RWPE2 (cell line): ENCODE measurements around the gene SH2B3.

Experiments used
- ATAC-seq: fragments of 200-7000 bp; cut with Tn5 transposase; 3 replicates; pipeline ENCODE4 v1.9.1; 2021; ENCODE audit warnings: low read depth
- DNase-seq: peaks from one replicate; pipeline ENCODE4 v3.0.0-alpha.2; 2020; ENCODE audit warnings: low spot score
- H3K27ac ChIP-seq: fragments of 450-650 bp; 2 replicates; pipeline ENCODE4 v1.5.1; 2017; ENCODE audit warnings: mild to moderate bottlenecking; ENCODE audit not compliant: poor library complexity, severe bottlenecking
- H3K27me3 ChIP-seq: fragments of 250-450 bp; sonication (Bioruptor Pico); 2 replicates; pipeline ENCODE4 v1.5.1; 2021; ENCODE audit warnings: mild to moderate bottlenecking, moderate library complexity; ENCODE audit not compliant: insufficient read depth, poor library complexity, severe bottlenecking
- H3K36me3 ChIP-seq: fragments of 250-450 bp; sonication (Bioruptor Pico); 2 replicates; pipeline ENCODE4 v1.5.1; 2020; ENCODE audit warnings: low read depth, mild to moderate bottlenecking, moderate library complexity
- H3K4me1 ChIP-seq: fragments of 250-450 bp; sonication (Bioruptor Pico); 2 replicates; pipeline ENCODE4 v1.5.1; 2021; ENCODE audit warnings: mild to moderate bottlenecking, moderate library complexity; ENCODE audit not compliant: insufficient read depth, poor library complexity, severe bottlenecking
- H3K4me3 ChIP-seq: fragments of 250-450 bp; sonication (Bioruptor Pico); 2 replicates; pipeline ENCODE4 v1.5.1; 2021; ENCODE audit warnings: mild to moderate bottlenecking, moderate library complexity; ENCODE audit not compliant: severe bottlenecking
- H3K9me3 ChIP-seq: fragments of 250-450 bp; sonication (Bioruptor Pico); 2 replicates; pipeline ENCODE4 v1.5.1; 2021; ENCODE audit warnings: mild to moderate bottlenecking, moderate library complexity; ENCODE audit not compliant: severe bottlenecking
- TF ChIP-seq, protein P1 (sequence below): fragments of 450-650 bp; IDR thresholded peaks from one replicate; pipeline ENCODE4 v1.5.1; 2017; ENCODE audit warnings: mild to moderate bottlenecking, moderate library complexity; ENCODE audit not compliant: poor library complexity, severe bottlenecking

The SH2B3 gene

DNA sequence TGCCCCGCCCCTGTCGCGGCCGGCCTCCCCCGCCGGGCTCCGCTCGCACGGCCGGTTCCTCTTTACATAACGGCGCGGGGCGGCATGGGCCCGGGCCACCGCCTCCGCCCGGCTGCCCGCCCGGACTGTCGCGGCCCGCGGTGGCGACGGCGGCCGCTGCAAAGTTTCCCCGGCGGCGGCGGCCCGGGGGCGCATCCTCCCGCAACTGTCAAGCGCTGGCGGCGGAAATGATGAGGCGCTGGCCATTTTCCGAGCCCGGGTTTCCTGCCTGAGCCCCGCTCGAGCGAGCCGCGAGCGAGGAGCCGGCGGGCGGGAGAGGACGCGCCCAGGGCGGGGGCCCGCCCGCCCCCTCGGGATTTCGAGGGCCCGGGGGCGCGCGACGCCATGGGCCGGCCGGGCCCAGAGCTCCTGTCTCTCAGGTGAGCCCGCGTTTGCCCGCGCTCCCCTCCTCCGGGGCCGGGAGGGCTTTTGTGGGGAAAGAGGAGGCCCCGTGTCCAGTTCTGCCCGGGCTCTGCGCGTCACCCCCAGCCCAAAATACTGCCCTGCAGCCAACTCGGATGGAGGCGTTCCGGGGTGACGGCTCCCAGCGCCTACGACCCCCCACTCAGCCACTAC lies at the start of gene SH2B3:
Gene SH2B3 (plus strand): TSS at position 65 of the 615 bp plus-strand sequence. CDS start 12,223 bp downstream, outside the sequence.
- DNase-seq = no peak
- Histone ChIP-seq H3K27me3 (no peaks in the 10 kb centered on the region), H3K36me3 (no peaks in the 10 kb centered on the region), H3K9me3 (no peaks in the 10 kb centered on the region), H3K27ac (peak within 1 kb of the TSS; percentile 79), H3K4me1 (peaks cover 40% of the 10 kb centered on the region), H3K4me3 (peak within 1 kb of the TSS; percentile 76)
- TF ChIP-seq, protein P1, sequence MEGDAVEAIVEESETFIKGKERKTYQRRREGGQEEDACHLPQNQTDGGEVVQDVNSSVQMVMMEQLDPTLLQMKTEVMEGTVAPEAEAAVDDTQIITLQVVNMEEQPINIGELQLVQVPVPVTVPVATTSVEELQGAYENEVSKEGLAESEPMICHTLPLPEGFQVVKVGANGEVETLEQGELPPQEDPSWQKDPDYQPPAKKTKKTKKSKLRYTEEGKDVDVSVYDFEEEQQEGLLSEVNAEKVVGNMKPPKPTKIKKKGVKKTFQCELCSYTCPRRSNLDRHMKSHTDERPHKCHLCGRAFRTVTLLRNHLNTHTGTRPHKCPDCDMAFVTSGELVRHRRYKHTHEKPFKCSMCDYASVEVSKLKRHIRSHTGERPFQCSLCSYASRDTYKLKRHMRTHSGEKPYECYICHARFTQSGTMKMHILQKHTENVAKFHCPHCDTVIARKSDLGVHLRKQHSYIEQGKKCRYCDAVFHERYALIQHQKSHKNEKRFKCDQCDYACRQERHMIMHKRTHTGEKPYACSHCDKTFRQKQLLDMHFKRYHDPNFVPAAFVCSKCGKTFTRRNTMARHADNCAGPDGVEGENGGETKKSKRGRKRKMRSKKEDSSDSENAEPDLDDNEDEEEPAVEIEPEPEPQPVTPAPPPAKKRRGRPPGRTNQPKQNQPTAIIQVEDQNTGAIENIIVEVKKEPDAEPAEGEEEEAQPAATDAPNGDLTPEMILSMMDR = no peak
- peak; percentile 26 for ATAC-seq

DNA sequence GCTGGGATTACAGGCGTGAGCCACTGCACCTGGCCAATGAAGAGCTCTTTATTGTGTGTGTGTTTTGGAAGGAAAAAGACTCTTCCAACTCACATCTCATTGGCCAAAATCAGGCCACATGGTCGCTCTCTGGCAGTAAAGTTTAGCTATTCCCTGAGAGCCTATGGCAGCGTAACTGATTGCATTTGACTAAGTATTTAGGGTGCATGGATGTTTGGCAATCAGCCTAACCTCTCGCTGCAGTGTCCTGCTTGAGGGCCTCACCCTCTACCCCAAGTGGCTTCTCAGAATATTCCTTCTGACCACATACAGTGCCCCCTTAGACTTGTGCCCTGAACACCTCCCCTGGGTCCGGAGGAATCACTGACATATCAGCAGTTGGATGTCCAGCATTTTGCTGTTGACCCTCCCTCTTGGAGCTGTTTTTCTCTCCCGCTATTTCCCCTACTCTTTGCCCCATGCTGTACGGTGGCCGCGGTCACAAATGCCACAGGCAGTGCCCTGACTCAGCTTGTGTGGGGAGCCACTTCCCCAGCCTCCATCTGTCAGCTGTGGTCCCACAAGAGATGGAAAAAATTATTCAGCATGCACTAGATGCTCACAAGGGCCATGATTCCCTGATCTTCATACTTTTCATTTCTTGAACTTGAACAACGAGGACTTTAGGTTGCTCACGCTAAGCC lies 46.4 kb upstream of the SH2B3 start:
- no peak for DNase-seq
- peaks cover 4% of the 10 kb centered on the region for H3K4me1 ChIP-seq
- no peak overlapping the region for H3K4me3 ChIP-seq
- no peak overlapping the region for H3K27ac ChIP-seq
- no peak for ATAC-seq
- TF ChIP-seq, protein P1 = no peak
- H3K27me3 ChIP-seq = no peaks in the 10 kb centered on the region
- no peaks in the 10 kb centered on the region for H3K36me3 ChIP-seq
- no peaks in the 10 kb centered on the region for H3K9me3 ChIP-seq

DNA sequence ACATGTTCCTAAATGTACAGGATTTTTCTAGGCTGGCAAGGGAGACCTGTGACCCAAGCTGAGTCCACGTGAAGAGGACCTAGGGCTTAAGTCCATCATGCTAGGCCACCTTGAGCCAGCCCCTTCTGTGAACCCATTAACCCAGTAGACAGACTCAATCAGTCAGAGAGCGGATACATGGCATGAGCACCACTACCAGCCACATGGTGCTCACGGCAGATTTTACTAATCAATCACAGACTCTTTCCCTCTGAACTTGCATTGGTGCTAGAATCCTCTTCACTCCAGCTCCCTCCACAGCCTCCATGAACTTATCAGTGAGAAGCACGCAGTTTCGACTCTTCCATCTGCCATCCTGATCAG lies 45.8 kb upstream of the SH2B3 start:
- TF ChIP-seq, protein P1 = no peak
- H3K27ac ChIP-seq = no peak overlapping the region
- peaks cover 4% of the 10 kb centered on the region for H3K4me1 ChIP-seq
- ATAC-seq = no peak
- H3K36me3 ChIP-seq = no peaks in the 10 kb centered on the region
- no peak overlapping the region for H3K4me3 ChIP-seq
- H3K27me3 ChIP-seq = no peaks in the 10 kb centered on the region
- DNase-seq = no peak
- H3K9me3 ChIP-seq = no peaks in the 10 kb centered on the region

GRCh38 chr12:111360325-111360930 lies 45.3 kb upstream of the SH2B3 start:
- Histone ChIP-seq H3K4me1 (peaks cover 4% of the 10 kb centered on the region), H3K4me3 (no peak overlapping the region)
- TF ChIP-seq, protein P1 = no peak

More at GRCh38 chr12:111360325-111360930, 45.3 kb upstream of the SH2B3 start:
- H3K27ac ChIP-seq = no peak overlapping the region
- no peak for ATAC-seq
- DNase-seq = no peak
- H3K27me3 ChIP-seq = no peaks in the 10 kb centered on the region
- no peaks in the 10 kb centered on the region for H3K9me3 ChIP-seq
- H3K36me3 ChIP-seq = no peaks in the 10 kb centered on the region
